ENCODE results near the gene GNB1L.
"Not testable (repeated sequence)": the region's sequence is repeated elsewhere in the genome, so short reads cannot be mapped to it uniquely, and the experiment has no call there.

Gene GNB1L

GRCh38 chr22:19793161-19793560, 61.5 kb downstream of the GNB1L start:
- no peak for TF ChIP-seq POLR2AphosphoS5 (IDR thresholded peaks at IDR 0.05; ENCODE audit: low read depth)
- TF ChIP-seq GABPA (IDR thresholded peaks at IDR 0.05; ENCODE audit: low read depth) = no peak
- TF ChIP-seq CTCF (IDR thresholded peaks at IDR 0.05; ENCODE audit: insufficient read depth, low read length) = no peak
- TF ChIP-seq SPI1 (IDR thresholded peaks at IDR 0.05; ENCODE audit: borderline replicate concordance, low read depth) = no peak
- TF ChIP-seq REST (IDR thresholded peaks at IDR 0.05; ENCODE audit: insufficient replicate concordance, low read depth) = no peak
- H3K4me3 ChIP-seq (replicated peaks; ENCODE audit: insufficient read depth, low read length) = no peak overlapping the region
- H3K27me3 ChIP-seq (ENCODE audit: insufficient read depth, poor library complexity, severe bottlenecking) = no peaks in the 10 kb centered on the region
- no peak for DNase-seq (ENCODE audit: low read depth in 1 of 2, low spot score in 1 of 2)
- no peak overlapping the region for H3K27ac ChIP-seq (replicated peaks)

GRCh38 chr22:19792383-19792896, 62.2 kb downstream of the GNB1L start:
- not testable (repeated sequence) for H3K27ac ChIP-seq (replicated peaks); H3K4me3 ChIP-seq (replicated peaks; ENCODE audit: insufficient read depth, low read length); H3K27me3 ChIP-seq (ENCODE audit: insufficient read depth, poor library complexity, severe bottlenecking); DNase-seq (ENCODE audit: low read depth in 1 of 2, low spot score in 1 of 2)

GRCh38 chr22:19791894-19792293, 62.8 kb downstream of the GNB1L start:
- H3K4me3 ChIP-seq (replicated peaks; ENCODE audit: insufficient read depth, low read length) = no peak overlapping the region
- no peak overlapping the region for H3K27ac ChIP-seq (replicated peaks)
- no peaks in the 10 kb centered on the region for H3K27me3 ChIP-seq (ENCODE audit: insufficient read depth, poor library complexity, severe bottlenecking)
- DNase-seq (ENCODE audit: low read depth in 1 of 2, low spot score in 1 of 2) = no peak
- TF ChIP-seq REST (IDR thresholded peaks at IDR 0.05; ENCODE audit: insufficient replicate concordance, low read depth) = no peak
- no peak for TF ChIP-seq POLR2AphosphoS5 (IDR thresholded peaks at IDR 0.05; ENCODE audit: low read depth)
- no peak for TF ChIP-seq GABPA (IDR thresholded peaks at IDR 0.05; ENCODE audit: low read depth)
- TF ChIP-seq SPI1 (IDR thresholded peaks at IDR 0.05; ENCODE audit: borderline replicate concordance, low read depth) = no peak
- TF ChIP-seq CTCF (IDR thresholded peaks at IDR 0.05; ENCODE audit: insufficient read depth, low read length) = no peak

- Histone ChIP-seq H3K27ac (replicated peaks) (no peak overlapping the region), H3K27me3 (ENCODE audit: insufficient read depth, poor library complexity, severe bottlenecking) (no peaks in the 10 kb centered on the region), H3K4me3 (replicated peaks; ENCODE audit: insufficient read depth, low read length) (no peak overlapping the region)
- TF ChIP-seq CTCF (IDR thresholded peaks at IDR 0.05; ENCODE audit: insufficient read depth, low read length) (no peak), GABPA (IDR thresholded peaks at IDR 0.05; ENCODE audit: low read depth) (no peak), POLR2AphosphoS5 (IDR thresholded peaks at IDR 0.05; ENCODE audit: low read depth) (no peak), REST (IDR thresholded peaks at IDR 0.05; ENCODE audit: insufficient replicate concordance, low read depth) (no peak), SPI1 (IDR thresholded peaks at IDR 0.05; ENCODE audit: borderline replicate concordance, low read depth) (no peak)
- no peak for DNase-seq (ENCODE audit: low read depth in 1 of 2, low spot score in 1 of 2)
Measured at GRCh38 chr22:19791243-19791642, 63.4 kb downstream of the GNB1L start.
